HCT116 (cell line): ENCODE data around the gene FLACC1. TPM values are rescaled to one million over a fixed set of nuclear protein-coding genes. Genes with fewer than 3 reads are reported as not detected.

ENCODE experiments used
- ATAC-seq: fragments of 200-7000 bp; cut with Tn5 transposase; 2 replicates; pipeline ENCODE4 v1.9.1; 2020; ENCODE audit warnings: mild to moderate bottlenecking, moderate library complexity
- BruUV-seq: library from RNA; stranded (reverse); fragments of 400-500 nt; replicated peaks from 2 replicates; lab custom pipeline; 2021; lab: Mats Ljungman, UMichigan
- CTCF ChIA-PET: fragments of 300-600 bp; sonication (Branson Sonifier 250); formaldehyde crosslinking; loops from one replicate; lab custom pipeline; 2021; ENCODE audit warnings: antibody characterized with exemption; lab: Charles Lee
- POLR2A ChIA-PET: fragments of 300-600, 350-600 bp; sonication (Branson Sonifier 250); formaldehyde crosslinking; loops from one replicate; lab custom pipeline; 2021; ENCODE audit warnings: antibody characterized with exemption; lab: Charles Lee
- RAD21 ChIA-PET, 2 experiments: fragments of 300-600 bp; sonication (Branson Sonifier 250); formaldehyde crosslinking; loops; one replicate each; lab custom pipeline; 2023; ENCODE audit warnings: low total read pairs in 2 of 2; ENCODE audit not compliant: uncharacterized antibody in 2 of 2, unreplicated experiment in 2 of 2, low non-redundant PET in 1 of 2; lab: Charles Lee
- DNase-seq: peaks from one replicate; pipeline ENCODE4 v3.0.0-alpha.2; 2010; ENCODE audit warnings: low read depth, low spot score
- H2AFZ ChIP-seq: fragments of 200-600 bp; shearing (Covaris generic), sonication (generic); 2 replicates; pipeline ENCODE4 v1.6.1; 2017; ENCODE audit warnings: low read depth, mixed run types, mixed read lengths, antibody characterized with exemption, low read length; ENCODE audit not compliant: poor library complexity, severe bottlenecking
- H3K27ac ChIP-seq: 2 replicates; pipeline ENCODE4 v1.5.1; 2012; ENCODE audit warnings: low read depth, low read length
- H3K27me3 ChIP-seq: fragments of 200-600 bp; sonication (generic); 2 replicates; pipeline ENCODE4 v1.6.1; 2016; ENCODE audit warnings: mixed run types, low read length, mixed read lengths; ENCODE audit not compliant: insufficient read depth
- H3K36me3 ChIP-seq, 2 experiments: fragments of 200-500 bp in 1 of 2; fragments of 200-600 bp in 1 of 2; sonication (Bioruptor generic) in 1 of 2; sonication (generic) in 1 of 2; 2 replicates each; pipeline versions ENCODE4 v1.5.1 to v1.6.1; 2014 to 2016; ENCODE audit warnings: low read length in 2 of 2, inconsistent platforms in 1 of 2, mixed read lengths in 1 of 2, mixed run types in 1 of 2; ENCODE audit not compliant: insufficient read depth in 2 of 2, control insufficient read depth in 1 of 2
- H3K4me1 ChIP-seq, 2 experiments: fragments of 200-600 bp in 1 of 2; sonication (generic) in 1 of 2; 2 replicates each; pipeline versions ENCODE4 v1.5.1 to v1.6.1; 2012 to 2017; ENCODE audit warnings: low read length in 2 of 2, inconsistent platforms in 1 of 2, mild to moderate bottlenecking in 1 of 2, mixed read lengths in 1 of 2, mixed run types in 1 of 2, moderate library complexity in 1 of 2; ENCODE audit not compliant: insufficient read depth in 2 of 2, control insufficient read depth in 1 of 2
- H3K4me2 ChIP-seq: fragments of 200-600 bp; sonication (generic); 2 replicates; pipeline ENCODE4 v1.6.1; 2017; ENCODE audit warnings: mixed run types, low read length, mixed read lengths
- H3K4me3 ChIP-seq, 2 experiments: fragments of 200-600 bp in 1 of 2; sonication (generic) in 1 of 2; replicated peaks in 1 of 2; 2 replicates each; pipeline ENCODE4 v1.5.1; 2011 to 2016; ENCODE audit warnings: low read length in 2 of 2, control low read depth in 1 of 2, low read depth in 1 of 2, mild to moderate bottlenecking in 1 of 2, mixed read lengths in 1 of 2, mixed run types in 1 of 2
- H3K79me2 ChIP-seq: fragments of 200-600 bp; sonication (generic); 2 replicates; pipeline ENCODE4 v1.6.1; 2017; ENCODE audit warnings: mild to moderate bottlenecking, mixed run types, low read length, moderate library complexity, mixed read lengths; ENCODE audit not compliant: insufficient read depth
- H3K9ac ChIP-seq: fragments of 200-600 bp; sonication (generic); 2 replicates; pipeline ENCODE4 v1.6.1; 2016; ENCODE audit warnings: low read length, mixed read lengths
- H3K9me2 ChIP-seq: fragments of 200-600 bp; sonication (generic), shearing (Covaris generic); 2 replicates; pipeline ENCODE4 v1.6.1; 2017; ENCODE audit warnings: mixed run types, mild to moderate bottlenecking, moderate library complexity; ENCODE audit not compliant: insufficient read depth
- H3K9me3 ChIP-seq, 2 experiments: fragments of 200-500 bp in 1 of 2; fragments of 200-600 bp in 1 of 2; sonication (Bioruptor generic) in 1 of 2; sonication (generic) in 1 of 2; 2 replicates each; pipeline ENCODE4 v1.6.1; 2014 to 2017; ENCODE audit warnings: low read length in 2 of 2, mixed read lengths in 2 of 2, inconsistent platforms in 1 of 2, low read depth in 1 of 2, mild to moderate bottlenecking in 1 of 2, mixed run types in 1 of 2, moderate library complexity in 1 of 2; ENCODE audit not compliant: control insufficient read depth in 1 of 2, insufficient read depth in 1 of 2
- H4K20me1 ChIP-seq: fragments of 200-600 bp; sonication (generic), shearing (Covaris generic); 2 replicates; pipeline ENCODE4 v1.6.1; 2017; ENCODE audit warnings: mixed run types, mild to moderate bottlenecking, moderate library complexity; ENCODE audit not compliant: insufficient read depth
- CBX3 ChIP-seq: IDR thresholded peaks from 2 replicates; pipeline ENCODE4 v1.6.1; 2012; ENCODE audit warnings: low read depth
- CTCF ChIP-seq, 3 experiments: fragments of 200-600 bp in 1 of 3; sonication (generic) in 1 of 3; IDR thresholded peaks in 2 of 3; conservative IDR thresholded peaks in 1 of 3; 2 replicates each; pipeline ENCODE4 v1.5.1; 2012 to 2017; ENCODE audit warnings: low read depth in 2 of 3, low read length in 2 of 3, antibody characterized with exemption in 1 of 3, borderline replicate concordance in 1 of 3, control low read depth in 1 of 3, mild to moderate bottlenecking in 1 of 3, mixed read lengths in 1 of 3, mixed run types in 1 of 3, moderate library complexity in 1 of 3; ENCODE audit not compliant: insufficient read depth in 1 of 3
- EGR1 ChIP-seq: IDR thresholded peaks from 2 replicates; pipeline ENCODE4 v1.6.1; 2012; ENCODE audit warnings: low read depth
- EZH2 ChIP-seq: fragments of 200-600 bp; sonication (generic); IDR thresholded peaks from 2 replicates; pipeline ENCODE4 v1.6.1; 2017; ENCODE audit warnings: antibody characterized with exemption, mixed run types
- POLR2A ChIP-seq: IDR thresholded peaks from 2 replicates; pipeline ENCODE4 v1.7.0; 2011; ENCODE audit warnings: borderline replicate concordance; ENCODE audit not compliant: insufficient read depth, insufficient read length; ENCODE audit errors: extremely low read depth
- POLR2AphosphoS5 ChIP-seq: IDR thresholded peaks from 2 replicates; pipeline ENCODE4 v1.6.1; 2011; ENCODE audit warnings: mild to moderate bottlenecking, low read depth, low read length, moderate library complexity
- SIN3A ChIP-seq: IDR thresholded peaks from 2 replicates; pipeline ENCODE4 v1.6.1; 2012; ENCODE audit warnings: low read depth
- SP1 ChIP-seq: IDR thresholded peaks from 2 replicates; pipeline ENCODE4 v1.6.1; 2012; ENCODE audit warnings: low read depth
- SRF ChIP-seq: IDR thresholded peaks from 2 replicates; pipeline ENCODE4 v1.6.1; 2012; ENCODE audit warnings: low read depth
- TCF7L2 ChIP-seq: IDR thresholded peaks from 2 replicates; pipeline ENCODE4 v1.7.0; 2011; ENCODE audit warnings: borderline replicate concordance, inconsistent platforms; ENCODE audit not compliant: insufficient read depth, insufficient read length; ENCODE audit errors: extremely low read depth
- YY1 ChIP-seq: IDR thresholded peaks from 2 replicates; pipeline ENCODE4 v1.6.1; 2011; ENCODE audit warnings: low read length, low read depth, moderate library complexity, mild to moderate bottlenecking; ENCODE audit not compliant: insufficient replicate concordance; ENCODE audit errors: extremely low read depth
- ZFX ChIP-seq: fragments of 450-650 bp; IDR thresholded peaks from 2 replicates; pipeline ENCODE4 v1.6.1; 2017
- intact Hi-C: fragments of 100-400 bp; cut with micrococcal nuclease; formaldehyde crosslinking; loops from 2 replicates; pipeline ENCODE4 v1.10.0; 2022
- total RNA-seq: library from RNA; stranded (reverse); gene quantifications from one replicate; pipeline ENCODE4 v1.2.1, GENCODE V29; 2021; ENCODE audit not compliant: unreplicated experiment
- TF ChIP-seq, protein P1 (sequence below): IDR thresholded peaks from 2 replicates; pipeline ENCODE4 v1.6.1; 2012
- TF ChIP-seq, protein P2 (sequence below): IDR thresholded peaks from 2 replicates; pipeline ENCODE4 v1.6.1; 2012; ENCODE audit warnings: low read depth
- TF ChIP-seq, protein P3 (sequence below): IDR thresholded peaks from 2 replicates; pipeline ENCODE4 v1.6.1; 2012

Gene FLACC1
- total RNA-seq, 1 experiment from 2014 or later: 0.74 TPM

DNA sequence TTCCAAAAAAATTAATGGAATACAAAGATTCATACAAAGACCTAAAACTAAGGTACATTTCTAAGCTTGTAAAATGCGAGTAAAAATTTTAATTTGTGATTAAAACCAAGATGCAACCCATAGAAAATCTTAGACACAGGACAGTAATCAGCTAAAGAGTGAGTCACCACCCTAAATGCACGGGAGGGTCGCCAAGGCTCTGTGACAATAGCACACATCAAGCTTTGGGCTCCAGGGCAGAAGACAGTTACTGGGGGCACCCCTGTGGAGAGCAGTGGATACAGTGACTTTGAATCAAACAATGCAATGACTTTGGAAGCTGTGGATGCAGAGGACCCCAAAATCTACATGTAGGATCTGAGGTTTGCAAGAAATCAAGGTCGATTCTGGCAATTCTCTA, 7.5 kb downstream of the FLACC1 start:
- H2AFZ ChIP-seq: no peak overlapping the region
- no peaks in the 10 kb centered on the region; a peak in 2 of 4 replicates for H3K4me1 ChIP-seq
- ChIA-PET RAD21 (no interaction called here), CTCF (no interaction called here), POLR2A (no interaction called here)
- H3K9me3 ChIP-seq: no peaks in the 10 kb centered on the region
- no peaks in the 10 kb centered on the region for H3K79me2 ChIP-seq
- intact Hi-C loops: no loop called here
- ATAC-seq: no peak
- no peaks in the 10 kb centered on the region for H4K20me1 ChIP-seq
- no peaks in the 10 kb centered on the region for H3K27me3 ChIP-seq
- no peaks in the 10 kb centered on the region for H3K9me2 ChIP-seq
- no peak overlapping the region for H3K27ac ChIP-seq
- H3K4me3 ChIP-seq: no peak overlapping the region
- H3K4me2 ChIP-seq: no peak overlapping the region
- TF ChIP-seq, protein P1, sequence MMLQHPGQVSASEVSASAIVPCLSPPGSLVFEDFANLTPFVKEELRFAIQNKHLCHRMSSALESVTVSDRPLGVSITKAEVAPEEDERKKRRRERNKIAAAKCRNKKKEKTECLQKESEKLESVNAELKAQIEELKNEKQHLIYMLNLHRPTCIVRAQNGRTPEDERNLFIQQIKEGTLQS: no peak
- TF ChIP-seq SRF (no peak), CBX3 (no peak), TCF7L2 (no peak), ZFX (no peak), POLR2AphosphoS5 (no peak), POLR2A (no peak), EGR1 (no peak), SP1 (no peak), YY1 (no peak), SIN3A (no peak), CTCF (IDR thresholded peaks at IDR 0.05 in 2 of 3, conservative IDR thresholded peaks at IDR 0.05 in 1 of 3; ENCODE audit: borderline replicate concordance in 1 of 3, insufficient read depth in 1 of 3, low read depth in 2 of 3, low read length in 2 of 3) (no peak), EZH2 (no peak)
- TF ChIP-seq, protein P2, sequence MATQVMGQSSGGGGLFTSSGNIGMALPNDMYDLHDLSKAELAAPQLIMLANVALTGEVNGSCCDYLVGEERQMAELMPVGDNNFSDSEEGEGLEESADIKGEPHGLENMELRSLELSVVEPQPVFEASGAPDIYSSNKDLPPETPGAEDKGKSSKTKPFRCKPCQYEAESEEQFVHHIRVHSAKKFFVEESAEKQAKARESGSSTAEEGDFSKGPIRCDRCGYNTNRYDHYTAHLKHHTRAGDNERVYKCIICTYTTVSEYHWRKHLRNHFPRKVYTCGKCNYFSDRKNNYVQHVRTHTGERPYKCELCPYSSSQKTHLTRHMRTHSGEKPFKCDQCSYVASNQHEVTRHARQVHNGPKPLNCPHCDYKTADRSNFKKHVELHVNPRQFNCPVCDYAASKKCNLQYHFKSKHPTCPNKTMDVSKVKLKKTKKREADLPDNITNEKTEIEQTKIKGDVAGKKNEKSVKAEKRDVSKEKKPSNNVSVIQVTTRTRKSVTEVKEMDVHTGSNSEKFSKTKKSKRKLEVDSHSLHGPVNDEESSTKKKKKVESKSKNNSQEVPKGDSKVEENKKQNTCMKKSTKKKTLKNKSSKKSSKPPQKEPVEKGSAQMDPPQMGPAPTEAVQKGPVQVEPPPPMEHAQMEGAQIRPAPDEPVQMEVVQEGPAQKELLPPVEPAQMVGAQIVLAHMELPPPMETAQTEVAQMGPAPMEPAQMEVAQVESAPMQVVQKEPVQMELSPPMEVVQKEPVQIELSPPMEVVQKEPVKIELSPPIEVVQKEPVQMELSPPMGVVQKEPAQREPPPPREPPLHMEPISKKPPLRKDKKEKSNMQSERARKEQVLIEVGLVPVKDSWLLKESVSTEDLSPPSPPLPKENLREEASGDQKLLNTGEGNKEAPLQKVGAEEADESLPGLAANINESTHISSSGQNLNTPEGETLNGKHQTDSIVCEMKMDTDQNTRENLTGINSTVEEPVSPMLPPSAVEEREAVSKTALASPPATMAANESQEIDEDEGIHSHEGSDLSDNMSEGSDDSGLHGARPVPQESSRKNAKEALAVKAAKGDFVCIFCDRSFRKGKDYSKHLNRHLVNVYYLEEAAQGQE: no peak
- TF ChIP-seq, protein P3, sequence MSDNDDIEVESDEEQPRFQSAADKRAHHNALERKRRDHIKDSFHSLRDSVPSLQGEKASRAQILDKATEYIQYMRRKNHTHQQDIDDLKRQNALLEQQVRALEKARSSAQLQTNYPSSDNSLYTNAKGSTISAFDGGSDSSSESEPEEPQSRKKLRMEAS: no peak
- TF ChIP-seq, all 23 proteins: peak for 0
- BruUV-seq: no TSS peak
- Histone ChIP-seq H3K36me3 (no peaks in the 10 kb centered on the region), H3K9ac (no peak overlapping the region)
- no peak for DNase-seq
